GM06990 (cell line): ENCODE measurements around the gene OPTC.

Experiments used
- DNase-seq: peaks from one replicate; pipeline ENCODE4 v3.0.0-alpha.2; 2011; ENCODE audit not compliant: insufficient read length; ENCODE audit errors: extremely low read depth
- H3K27me3 ChIP-seq: replicated peaks from 2 replicates; pipeline ENCODE4 v1.6.0; 2011; ENCODE audit warnings: low read length; ENCODE audit not compliant: control insufficient read depth, insufficient read depth
- H3K36me3 ChIP-seq: 2 replicates; pipeline ENCODE4 v1.5.1; 2011; ENCODE audit warnings: low read length; ENCODE audit not compliant: control insufficient read depth, insufficient read depth
- H3K4me3 ChIP-seq: replicated peaks from 2 replicates; pipeline ENCODE4 v1.5.1; 2011; ENCODE audit warnings: low read depth, mild to moderate bottlenecking, control low read depth, low read length
- TF ChIP-seq, protein P1 (sequence below): IDR thresholded peaks from 2 replicates; pipeline ENCODE4 v1.5.1; 2011; ENCODE audit warnings: low read length, control low read depth, mild to moderate bottlenecking, inconsistent platforms; ENCODE audit not compliant: insufficient read depth, poor library complexity, severe bottlenecking

Gene OPTC

DNA sequence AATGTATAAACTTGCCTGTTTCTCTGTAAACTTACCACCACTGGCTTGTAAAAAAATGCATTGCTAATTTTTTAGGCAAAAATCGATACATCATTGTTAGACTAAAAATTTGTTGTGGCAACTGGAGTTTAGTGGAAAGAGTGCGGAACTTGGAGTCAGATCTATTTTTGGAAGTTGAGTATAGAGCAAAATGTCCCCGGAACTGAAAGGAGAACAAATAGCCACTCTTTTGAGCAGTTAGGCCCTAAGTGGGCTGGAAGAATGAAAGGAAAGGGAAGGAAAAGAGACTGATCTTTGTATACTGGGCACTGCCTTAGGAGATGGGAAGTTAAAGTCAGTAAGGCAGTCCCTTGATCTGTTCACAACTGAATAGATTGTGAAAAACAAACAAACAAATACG lies 30.2 kb downstream of the OPTC start:
- Histone ChIP-seq H3K4me3 (no peak overlapping the region), H3K27me3 (peaks cover 2% of the 10 kb centered on the region), H3K36me3 (no peaks in the 10 kb centered on the region)
- DNase-seq = no peak
- TF ChIP-seq, protein P1, sequence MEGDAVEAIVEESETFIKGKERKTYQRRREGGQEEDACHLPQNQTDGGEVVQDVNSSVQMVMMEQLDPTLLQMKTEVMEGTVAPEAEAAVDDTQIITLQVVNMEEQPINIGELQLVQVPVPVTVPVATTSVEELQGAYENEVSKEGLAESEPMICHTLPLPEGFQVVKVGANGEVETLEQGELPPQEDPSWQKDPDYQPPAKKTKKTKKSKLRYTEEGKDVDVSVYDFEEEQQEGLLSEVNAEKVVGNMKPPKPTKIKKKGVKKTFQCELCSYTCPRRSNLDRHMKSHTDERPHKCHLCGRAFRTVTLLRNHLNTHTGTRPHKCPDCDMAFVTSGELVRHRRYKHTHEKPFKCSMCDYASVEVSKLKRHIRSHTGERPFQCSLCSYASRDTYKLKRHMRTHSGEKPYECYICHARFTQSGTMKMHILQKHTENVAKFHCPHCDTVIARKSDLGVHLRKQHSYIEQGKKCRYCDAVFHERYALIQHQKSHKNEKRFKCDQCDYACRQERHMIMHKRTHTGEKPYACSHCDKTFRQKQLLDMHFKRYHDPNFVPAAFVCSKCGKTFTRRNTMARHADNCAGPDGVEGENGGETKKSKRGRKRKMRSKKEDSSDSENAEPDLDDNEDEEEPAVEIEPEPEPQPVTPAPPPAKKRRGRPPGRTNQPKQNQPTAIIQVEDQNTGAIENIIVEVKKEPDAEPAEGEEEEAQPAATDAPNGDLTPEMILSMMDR = no peak

GRCh38 chr1:203524824-203525223 lies 30.9 kb downstream of the OPTC start:
- TF ChIP-seq, protein P1 = no peak
- H3K36me3 ChIP-seq = no peaks in the 10 kb centered on the region
- DNase-seq = no peak
- H3K4me3 ChIP-seq = no peak overlapping the region
- peaks cover under 1% of the 10 kb centered on the region for H3K27me3 ChIP-seq

GRCh38 chr1:203525685-203526084 lies 31.7 kb downstream of the OPTC start:
- TF ChIP-seq, protein P1 = no peak
- Histone ChIP-seq H3K36me3 (no peaks in the 10 kb centered on the region), H3K4me3 (no peak overlapping the region), H3K27me3 (no peaks in the 10 kb centered on the region; the same call in 1 of the 2 replicates)
- no peak for DNase-seq

DNA sequence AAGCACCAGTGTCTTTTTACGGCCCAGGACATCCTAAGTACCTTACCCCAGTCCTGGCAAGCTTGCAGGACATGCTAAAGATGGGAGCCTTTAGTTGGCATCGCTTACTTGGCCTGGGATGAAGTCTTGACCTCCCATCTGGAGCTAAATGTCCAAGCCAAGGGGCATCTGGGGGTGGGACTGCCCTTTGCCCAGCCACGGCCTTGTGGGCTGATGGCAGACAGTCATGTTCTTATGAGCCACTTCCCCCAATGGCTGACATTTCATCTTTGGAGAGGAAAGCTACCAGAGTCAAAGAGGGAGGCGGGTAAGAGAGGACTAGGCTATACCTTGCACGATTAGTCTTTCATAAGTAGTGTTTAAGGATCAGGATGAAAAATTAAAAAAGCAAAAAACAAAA lies 32.2 kb downstream of the OPTC start:
- Histone ChIP-seq H3K36me3 (no peaks in the 10 kb centered on the region), H3K4me3 (no peak overlapping the region), H3K27me3 (no peaks in the 10 kb centered on the region; the same call in 1 of the 2 replicates)
- TF ChIP-seq, protein P1 = no peak
- no peak for DNase-seq

DNA sequence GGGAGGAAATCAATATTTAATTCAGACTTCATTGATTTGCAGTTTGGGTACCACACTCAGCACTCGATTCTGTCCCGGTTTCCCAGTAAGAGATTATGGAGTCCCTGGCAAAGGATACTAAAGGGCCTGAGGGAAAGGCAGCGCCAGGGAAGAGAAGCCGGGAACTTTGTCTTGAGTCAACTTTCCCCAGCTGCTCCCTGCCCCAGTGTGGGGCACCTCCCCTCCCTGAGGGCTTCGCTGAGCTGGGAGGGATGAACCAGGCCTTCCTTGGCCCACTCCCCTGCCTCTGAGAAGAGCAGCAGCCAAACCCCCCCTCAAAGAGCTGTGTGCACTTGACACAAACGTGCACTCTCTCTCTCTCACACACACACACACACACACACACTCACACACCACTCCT lies 32.6 kb downstream of the OPTC start:
- DNase-seq = no peak
- Histone ChIP-seq H3K27me3 (no peaks in the 10 kb centered on the region; the same call in 1 of the 2 replicates), H3K36me3 (no peaks in the 10 kb centered on the region), H3K4me3 (no peak overlapping the region)
- TF ChIP-seq, protein P1 = no peak

DNA sequence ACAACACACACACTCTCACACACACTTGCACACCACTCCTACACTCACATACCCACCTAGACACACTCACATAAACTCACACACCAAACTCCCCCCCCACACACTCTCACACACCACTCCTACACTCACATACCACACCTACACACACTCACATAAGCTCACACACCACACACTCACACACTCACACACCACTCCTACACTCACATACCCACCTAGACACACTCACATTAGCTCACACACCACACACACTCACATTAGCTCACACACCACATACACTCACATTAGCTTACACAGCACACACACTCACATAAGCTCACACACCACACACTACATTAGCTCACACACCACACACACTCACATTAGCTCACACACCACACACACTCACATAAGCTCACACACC lies 33.1 kb downstream of the OPTC start:
- DNase-seq = no peak
- H3K36me3 ChIP-seq = no peaks in the 10 kb centered on the region
- TF ChIP-seq, protein P1 = no peak
- no peaks in the 10 kb centered on the region; the same call in 1 of the 2 replicates for H3K27me3 ChIP-seq
- H3K4me3 ChIP-seq = no peak overlapping the region
